ENCODE data around the gene EXTL1. TPM values are rescaled to one million over a fixed set of nuclear protein-coding genes. Genes with fewer than 3 reads are reported as not detected.

The EXTL1 gene
- total RNA-seq, 1 experiment from 2014 or later, result 1.0 TPM

DNA sequence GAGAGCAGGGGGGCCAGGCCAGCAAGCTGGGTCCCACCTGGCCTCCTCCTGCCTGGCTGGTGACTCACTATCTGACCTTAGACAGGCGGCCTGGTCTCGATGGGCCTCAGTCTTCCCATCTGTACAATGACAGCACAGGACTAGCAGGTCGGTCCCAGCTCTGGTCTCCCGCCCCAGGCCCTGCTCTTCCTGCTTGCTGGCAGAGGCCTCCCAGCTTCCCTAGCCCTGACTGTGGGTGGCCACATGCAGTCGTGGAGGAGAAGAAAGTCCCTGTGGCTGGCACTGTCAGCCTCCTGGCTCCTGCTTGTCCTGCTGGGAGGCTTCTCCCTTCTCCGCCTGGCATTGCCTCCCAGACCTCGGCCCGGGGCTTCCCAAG is 817 bp downstream of the EXTL1 start:
- H4K8ac ChIP-seq (replicated peaks; ENCODE audit: insufficient read length, low read depth, low read length), result no peak overlapping the region
- H3K4me1 ChIP-seq (ENCODE audit: insufficient read depth, low read length), result no peaks in the 10 kb centered on the region
- WGBS (ENCODE audit: extremely low coverage, insufficient read length, low lambda C conversion rate), result no CpG with 5 or more reads among the region's 8 CpGs
- H3K9me3 ChIP-seq (ENCODE audit: control insufficient read depth, low read depth, low read length), result no peaks in the 10 kb centered on the region
- Mint-ChIP-seq H3K9me3 (no peaks in the 10 kb centered on the region), H3K4me3 (peak overlapping the region in 1 of 2 experiments; percentile 89; a peak in 1 of 5 replicates), H3K27ac (no peak overlapping the region), H3K27me3 (ENCODE audit: low read depth) (peaks cover 3% of the 10 kb centered on the region), H3K4me1 (peaks cover 14 to 31% of the 10 kb centered on the region in 2 experiments), H3K36me3 (ENCODE audit: insufficient read depth in 1 of 3, low read depth in 3 of 3) (no peaks in the 10 kb centered on the region)
- H3K27ac ChIP-seq (ENCODE audit: insufficient read length, low read depth, low read length), result no peak overlapping the region
- H3K23ac ChIP-seq (ENCODE audit: insufficient read length, low read depth, low read length), result no peak overlapping the region
- H3K79me1 ChIP-seq (ENCODE audit: insufficient read depth, low read depth, low read length, poor library complexity, severe bottlenecking), result no peaks in the 10 kb centered on the region
- no peak overlapping the region for H3T11ph ChIP-seq (ENCODE audit: low read length)
- no peaks in the 10 kb centered on the region for H3K27me3 ChIP-seq (ENCODE audit: insufficient read depth, low read length)
- H4K5ac ChIP-seq (ENCODE audit: insufficient read length, low read depth, low read length), result no peak overlapping the region
- no peak for DNase-seq
- H2AFZ ChIP-seq (ENCODE audit: low read length), result no peak overlapping the region
- H3K4ac ChIP-seq (ENCODE audit: low read depth, low read length), result no peak overlapping the region
- H2BK120ac ChIP-seq (ENCODE audit: low read depth, low read length, poor library complexity, severe bottlenecking), result no peak overlapping the region
- TF ChIP-seq, protein P1, sequence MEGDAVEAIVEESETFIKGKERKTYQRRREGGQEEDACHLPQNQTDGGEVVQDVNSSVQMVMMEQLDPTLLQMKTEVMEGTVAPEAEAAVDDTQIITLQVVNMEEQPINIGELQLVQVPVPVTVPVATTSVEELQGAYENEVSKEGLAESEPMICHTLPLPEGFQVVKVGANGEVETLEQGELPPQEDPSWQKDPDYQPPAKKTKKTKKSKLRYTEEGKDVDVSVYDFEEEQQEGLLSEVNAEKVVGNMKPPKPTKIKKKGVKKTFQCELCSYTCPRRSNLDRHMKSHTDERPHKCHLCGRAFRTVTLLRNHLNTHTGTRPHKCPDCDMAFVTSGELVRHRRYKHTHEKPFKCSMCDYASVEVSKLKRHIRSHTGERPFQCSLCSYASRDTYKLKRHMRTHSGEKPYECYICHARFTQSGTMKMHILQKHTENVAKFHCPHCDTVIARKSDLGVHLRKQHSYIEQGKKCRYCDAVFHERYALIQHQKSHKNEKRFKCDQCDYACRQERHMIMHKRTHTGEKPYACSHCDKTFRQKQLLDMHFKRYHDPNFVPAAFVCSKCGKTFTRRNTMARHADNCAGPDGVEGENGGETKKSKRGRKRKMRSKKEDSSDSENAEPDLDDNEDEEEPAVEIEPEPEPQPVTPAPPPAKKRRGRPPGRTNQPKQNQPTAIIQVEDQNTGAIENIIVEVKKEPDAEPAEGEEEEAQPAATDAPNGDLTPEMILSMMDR (conservative IDR thresholded peaks at IDR 0.05), result no peak
- no peaks in the 10 kb centered on the region for H4K20me1 ChIP-seq (ENCODE audit: control insufficient read depth, insufficient read depth, insufficient read length)
- H3K56ac ChIP-seq (ENCODE audit: insufficient read length, low read depth, low read length), result no peak overlapping the region
- no peak overlapping the region for H2AK5ac ChIP-seq (ENCODE audit: insufficient read length, low read length)
- H4K91ac ChIP-seq (ENCODE audit: insufficient read length, low read depth, low read length), result no peak overlapping the region
- H2BK12ac ChIP-seq (ENCODE audit: insufficient read length, low read depth, low read length), result no peak overlapping the region
- H2BK15ac ChIP-seq (ENCODE audit: low read depth, low read length), result no peak overlapping the region
- no peaks in the 10 kb centered on the region for H3K79me2 ChIP-seq (ENCODE audit: insufficient read depth, low read length)
- H2BK5ac ChIP-seq (ENCODE audit: insufficient read length, low read length), result no peak overlapping the region
- no peak overlapping the region for H3K18ac ChIP-seq (ENCODE audit: insufficient read length, low read depth, low read length)
- H3K4me2 ChIP-seq (ENCODE audit: insufficient read depth, insufficient read length, low read length), result no peak overlapping the region
- H3K14ac ChIP-seq (ENCODE audit: insufficient read depth, low read length), result no peak overlapping the region
- no peaks in the 10 kb centered on the region for H3K23me2 ChIP-seq (ENCODE audit: insufficient read length, low read depth, low read length, poor library complexity, severe bottlenecking)
- H3K9ac ChIP-seq (ENCODE audit: extremely low read depth, insufficient read length, low read length), result no peak overlapping the region
- no peak overlapping the region for H2BK20ac ChIP-seq (ENCODE audit: low read depth, low read length, poor library complexity, severe bottlenecking)

All from H9 (cell line).